ENCODE results near the gene DIP2A. TPM values are rescaled to one million over a fixed set of nuclear protein-coding genes. Genes with fewer than 3 reads are reported as not detected.

The DIP2A gene
- total and polyA plus RNA-seq, 2 experiments from 2014 or later: 18.5 to 36.3 TPM

- TF ChIP-seq CTCF (conservative IDR thresholded peaks at IDR 0.05; ENCODE audit: low read depth in 2 of 2) (no peak), POLR2AphosphoS5 (IDR thresholded peaks at IDR 0.05; ENCODE audit: low read depth) (no peak), JUNB (IDR thresholded peaks at IDR 0.05; ENCODE audit: unreplicated experiment) (no peak), ZNF114 (CRISPR knock-in tag; IDR thresholded peaks at IDR 0.05) (no peak), ETS1 (IDR thresholded peaks at IDR 0.05) (no peak), ZNF331 (CRISPR knock-in tag; IDR thresholded peaks at IDR 0.05; ENCODE audit: low read depth) (no peak), REST (IDR thresholded peaks at IDR 0.05; ENCODE audit: unreplicated experiment) (no peak)
Observed at GRCh38 chr21:46594276-46594675, 135.6 kb downstream of the DIP2A start (continued).

- peaks cover 18% of the 10 kb centered on the region; the same call in 2 of the 3 replicates for H3K36me3 Mint-ChIP-seq (ENCODE audit: low read depth)
- Histone ChIP-seq H3K27me3 (ENCODE audit: insufficient read depth) (no peaks in the 10 kb centered on the region), H3K9me2 (ENCODE audit: insufficient read depth) (no peaks in the 10 kb centered on the region; the same call in 1 of the 2 replicates), H3F3A (replicated peaks; ENCODE audit: low read depth) (no peaks in the 10 kb centered on the region), H3K79me2 (replicated peaks; ENCODE audit: insufficient read depth) (no peaks in the 10 kb centered on the region), H3K4me3 (no peak overlapping the region), H3K36me3 (ENCODE audit: insufficient read depth) (no peaks in the 10 kb centered on the region), H2AFZ (no peak overlapping the region), H3K4me2 (no peak overlapping the region), H3K27ac (ENCODE audit: low read depth) (no peak overlapping the region), H4K20me1 (replicated peaks; ENCODE audit: insufficient read depth) (no peaks in the 10 kb centered on the region), H3K4me1 (ENCODE audit: insufficient read depth) (no peaks in the 10 kb centered on the region)
- DNase-seq (ENCODE audit: low spot score): no peak
- no peaks in the 10 kb centered on the region; the same call in 2 of the 3 replicates for H3K4me1 Mint-ChIP-seq
- no peak overlapping the region for H3K27ac Mint-ChIP-seq
- H3K27me3 Mint-ChIP-seq (ENCODE audit: insufficient read depth, low read depth, poor library complexity): no peaks in the 10 kb centered on the region
- peaks cover 54% of the 10 kb centered on the region for H3K9me3 Mint-ChIP-seq
- ATAC-seq: no peak
- H3K4me3 Mint-ChIP-seq: no peak overlapping the region
- TF ChIP-seq ZNF462 (CRISPR knock-in tag; IDR thresholded peaks at IDR 0.05) (no peak), REST (IDR thresholded peaks at IDR 0.05; ENCODE audit: unreplicated experiment) (no peak), CREB1 (CRISPR knock-in tag; IDR thresholded peaks at IDR 0.05; ENCODE audit: low read depth) (no peak)
Observed at GRCh38 chr21:46596201-46596600, 137.5 kb downstream of the DIP2A start.

Data from GM23338 (cell line).